Gastroesophageal sphincter (tissue), 4 donors: Measurements from ENCODE around the gene OR4A5. TPM values are rescaled to one million over a fixed set of nuclear protein-coding genes. Genes with fewer than 3 reads are reported as not detected.
"Not testable (repeated sequence)": the region's sequence is repeated elsewhere in the genome, so short reads cannot be mapped to it uniquely, and the experiment has no call there.

Experiments
- ATAC-seq: fragments of 150-250 bp; one replicate; pipeline ENCODE4 v1.9.1; 2016; ENCODE audit warnings: mild to moderate bottlenecking, moderate library complexity
- H3K27ac ChIP-seq, 4 donors: fragments of 200-600 bp; sonication (generic) in 3 of 4; 1 replicate in 3 of 4; 2 replicates in 1 of 4; pipeline ENCODE4 v1.5.1; 2016 to 2019
- H3K27me3 ChIP-seq: fragments of 200-600 bp; sonication (generic); one replicate; pipeline ENCODE4 v1.5.1; 2019
- H3K36me3 ChIP-seq, 2 donors: fragments of 200-600 bp; sonication (generic); one replicate each; pipeline ENCODE4 v1.5.1; 2019; ENCODE audit warnings: control low read depth in 1 of 2
- H3K4me1 ChIP-seq, 3 donors: fragments of 200-600 bp; sonication (generic); 1 replicate in 2 of 3; 2 replicates in 1 of 3; pipeline ENCODE4 v1.5.1; 2016 to 2019; ENCODE audit warnings: control low read depth in 2 of 3
- H3K4me3 ChIP-seq, 2 donors: fragments of 200-600 bp; sonication (generic); one replicate each; pipeline ENCODE4 v1.5.1; 2019; ENCODE audit warnings: mild to moderate bottlenecking in 1 of 2, moderate library complexity in 1 of 2
- H3K9me3 ChIP-seq, 3 donors: fragments of 200-600 bp; sonication (generic); one replicate each; pipeline ENCODE4 v1.5.1; 2017 to 2019; ENCODE audit warnings: control low read depth in 2 of 3
- WGBS, 2 donors: methylation state at CpG; one replicate each; pipeline ENCODE4 v1.1.5; 2018; ENCODE audit warnings: low coverage in 1 of 2; 5-methylcytosine and 5-hydroxymethylcytosine counted together
- total RNA-seq, 4 donors: library from RNA; depleted of rRNA; stranded (reverse); fragments of >200 nt; gene quantifications; one replicate each; pipeline ENCODE4 v1.1.0, GENCODE V29; 2016

Gene OR4A5
- total RNA-seq, result not detected

GRCh38 chr11:54706532-54706931 lies at the start of gene OR4A5:
Gene OR4A5 (plus strand): TSS chr11:54706832. CDS start chr11:54706885, 53 bp downstream.
- H3K4me3 ChIP-seq, ATAC-seq, H3K36me3 ChIP-seq, H3K9me3 ChIP-seq, H3K27ac ChIP-seq, H3K4me1 ChIP-seq, H3K27me3 ChIP-seq: not testable (repeated sequence)
- WGBS, 2 donors, result 0% methylated on average over 1 of the region's 1 CpG; no CpG with 5 or more reads in 1 of the 2 donors

GRCh38 chr11:54720094-54720493 lies 13.5 kb downstream of the OR4A5 start:
- 56 to 67% methylated on average over 5 of the region's 5 CpGs for WGBS, 2 donors

More at GRCh38 chr11:54720094-54720493, 13.5 kb downstream of the OR4A5 start:
- not testable (repeated sequence) for H3K9me3 ChIP-seq, H3K4me3 ChIP-seq, H3K27me3 ChIP-seq, H3K27ac ChIP-seq, H3K4me1 ChIP-seq, ATAC-seq, H3K36me3 ChIP-seq

Other genes with a start within 250 kb of the OR4A5 start
- not detected for gene OR4C46, start 102.8 kb upstream of the OR4A5 start, total RNA-seq